Measurements from ENCODE around the gene TUBGCP5.
A peak's percentile ranks its signal among the peaks of the same experiment; 100 is the strongest.

TUBGCP5 gene

GRCh38 chr15:23073890-23074646 is 34.7 kb upstream of the TUBGCP5 start:
- peaks cover 17% of the 10 kb centered on the region for H3K4me1 ChIP-seq (ENCODE audit: control insufficient read depth, low read length)
- H4K20me1 ChIP-seq (ENCODE audit: control insufficient read depth, insufficient read depth, low read depth, low read length), result no peaks in the 10 kb centered on the region
- H3K9me2 ChIP-seq (replicated peaks; ENCODE audit: control insufficient read depth, low read length), result no peaks in the 10 kb centered on the region
- H3K36me3 ChIP-seq (ENCODE audit: control insufficient read depth, low read length), result no peaks in the 10 kb centered on the region
- H3K4me3 ChIP-seq (ENCODE audit: low read length), result no peak overlapping the region
- no peak overlapping the region for H3K27ac ChIP-seq (ENCODE audit: low read depth, low read length)
- H3K4me2 ChIP-seq (ENCODE audit: low read length), result peak overlapping the region; percentile 6; the same call in 1 of the 2 replicates
- H3K9me3 ChIP-seq (ENCODE audit: control insufficient read depth, insufficient read depth, low read length), result no peaks in the 10 kb centered on the region
- H3K27me3 ChIP-seq (ENCODE audit: control insufficient read depth, low read length), result no peaks in the 10 kb centered on the region
- TF ChIP-seq CTCF (IDR thresholded peaks at IDR 0.05; ENCODE audit: low read depth, low read length, poor library complexity, severe bottlenecking), result no peak
- TF ChIP-seq EZH2phosphoT487 (IDR thresholded peaks at IDR 0.05; ENCODE audit: borderline replicate concordance, low read length), result no peak
- no peaks in the 10 kb centered on the region for H3K79me2 ChIP-seq (ENCODE audit: control insufficient read depth, low read length)
- no peaks in the 10 kb centered on the region for H3F3A ChIP-seq (ENCODE audit: control insufficient read depth, insufficient read depth)

- Histone ChIP-seq H4K20me1 (ENCODE audit: control insufficient read depth, insufficient read depth, low read depth, low read length) (no peaks in the 10 kb centered on the region), H3K4me1 (ENCODE audit: control insufficient read depth, low read length) (peaks cover 17% of the 10 kb centered on the region), H3K4me3 (ENCODE audit: low read length) (no peak overlapping the region), H3K79me2 (ENCODE audit: control insufficient read depth, low read length) (no peaks in the 10 kb centered on the region), H3K27ac (ENCODE audit: low read depth, low read length) (no peak overlapping the region), H3F3A (ENCODE audit: control insufficient read depth, insufficient read depth) (no peaks in the 10 kb centered on the region), H3K9me3 (ENCODE audit: control insufficient read depth, insufficient read depth, low read length) (no peaks in the 10 kb centered on the region), H3K36me3 (ENCODE audit: control insufficient read depth, low read length) (no peaks in the 10 kb centered on the region), H3K9me2 (replicated peaks; ENCODE audit: control insufficient read depth, low read length) (no peaks in the 10 kb centered on the region), H3K4me2 (ENCODE audit: low read length) (no peak overlapping the region), H3K27me3 (ENCODE audit: control insufficient read depth, low read length) (no peaks in the 10 kb centered on the region)
- no peak for TF ChIP-seq EZH2phosphoT487 (IDR thresholded peaks at IDR 0.05; ENCODE audit: borderline replicate concordance, low read length)
- no peak for TF ChIP-seq CTCF (IDR thresholded peaks at IDR 0.05; ENCODE audit: low read depth, low read length, poor library complexity, severe bottlenecking)
These were observed 33.3 kb upstream of the TUBGCP5 start for GRCh38 chr15:23072633-23073032.

GRCh38 chr15:23069496-23070166 is 30.3 kb upstream of the TUBGCP5 start:
- no peak overlapping the region for H3K4me2 ChIP-seq (ENCODE audit: low read length)
- H3K27ac ChIP-seq (ENCODE audit: low read depth, low read length), result no peak overlapping the region
- H3K79me2 ChIP-seq (ENCODE audit: control insufficient read depth, low read length), result no peaks in the 10 kb centered on the region

More at GRCh38 chr15:23069496-23070166, 30.3 kb upstream of the TUBGCP5 start:
- H3K4me3 ChIP-seq (ENCODE audit: low read length), result no peak overlapping the region
- H3K9me2 ChIP-seq (replicated peaks; ENCODE audit: control insufficient read depth, low read length), result no peaks in the 10 kb centered on the region
- H3K4me1 ChIP-seq (ENCODE audit: control insufficient read depth, low read length), result peaks cover 6% of the 10 kb centered on the region
- H4K20me1 ChIP-seq (ENCODE audit: control insufficient read depth, insufficient read depth, low read depth, low read length), result no peaks in the 10 kb centered on the region
- TF ChIP-seq CTCF (IDR thresholded peaks at IDR 0.05; ENCODE audit: low read depth, low read length, poor library complexity, severe bottlenecking) (no peak), EZH2phosphoT487 (IDR thresholded peaks at IDR 0.05; ENCODE audit: borderline replicate concordance, low read length) (no peak)
- H3K27me3 ChIP-seq (ENCODE audit: control insufficient read depth, low read length), result no peaks in the 10 kb centered on the region
- H3K9me3 ChIP-seq (ENCODE audit: control insufficient read depth, insufficient read depth, low read length), result no peaks in the 10 kb centered on the region
- H3K36me3 ChIP-seq (ENCODE audit: control insufficient read depth, low read length), result no peaks in the 10 kb centered on the region
- no peaks in the 10 kb centered on the region for H3F3A ChIP-seq (ENCODE audit: control insufficient read depth, insufficient read depth)

Measured in DOHH2 (cell line).